PC-9 (cell line): ENCODE results near the gene GATAD2A.

Experiments
- CTCF ChIP-seq: fragments of 200-600 bp; sonication (generic); conservative IDR thresholded peaks from 2 replicates; pipeline ENCODE4 v1.6.1; 2017; ENCODE audit warnings: mixed run types, antibody characterized with exemption, mild to moderate bottlenecking, moderate library complexity
- EZH2 ChIP-seq: fragments of 200-600 bp; sonication (generic); IDR thresholded peaks from 2 replicates; pipeline ENCODE4 v1.8.0; 2017; ENCODE audit warnings: antibody characterized with exemption, low read depth

GRCh38 chr19:19460258-19460731 lies 54.8 kb downstream of the GATAD2A start:
- TF ChIP-seq CTCF, result no peak
- no peak for TF ChIP-seq EZH2
